ENCODE results near the gene JOSD1. TPM values are rescaled to one million over a fixed set of nuclear protein-coding genes. Genes with fewer than 3 reads are reported as not detected.
"Not testable (repeated sequence)": the region's sequence is repeated elsewhere in the genome, so short reads cannot be mapped to it uniquely, and the experiment has no call there.

The JOSD1 gene
- total and polyA plus RNA-seq, 5 experiments from 2014 or later = 6.7 to 52.6 (median 8.2) TPM

DNA sequence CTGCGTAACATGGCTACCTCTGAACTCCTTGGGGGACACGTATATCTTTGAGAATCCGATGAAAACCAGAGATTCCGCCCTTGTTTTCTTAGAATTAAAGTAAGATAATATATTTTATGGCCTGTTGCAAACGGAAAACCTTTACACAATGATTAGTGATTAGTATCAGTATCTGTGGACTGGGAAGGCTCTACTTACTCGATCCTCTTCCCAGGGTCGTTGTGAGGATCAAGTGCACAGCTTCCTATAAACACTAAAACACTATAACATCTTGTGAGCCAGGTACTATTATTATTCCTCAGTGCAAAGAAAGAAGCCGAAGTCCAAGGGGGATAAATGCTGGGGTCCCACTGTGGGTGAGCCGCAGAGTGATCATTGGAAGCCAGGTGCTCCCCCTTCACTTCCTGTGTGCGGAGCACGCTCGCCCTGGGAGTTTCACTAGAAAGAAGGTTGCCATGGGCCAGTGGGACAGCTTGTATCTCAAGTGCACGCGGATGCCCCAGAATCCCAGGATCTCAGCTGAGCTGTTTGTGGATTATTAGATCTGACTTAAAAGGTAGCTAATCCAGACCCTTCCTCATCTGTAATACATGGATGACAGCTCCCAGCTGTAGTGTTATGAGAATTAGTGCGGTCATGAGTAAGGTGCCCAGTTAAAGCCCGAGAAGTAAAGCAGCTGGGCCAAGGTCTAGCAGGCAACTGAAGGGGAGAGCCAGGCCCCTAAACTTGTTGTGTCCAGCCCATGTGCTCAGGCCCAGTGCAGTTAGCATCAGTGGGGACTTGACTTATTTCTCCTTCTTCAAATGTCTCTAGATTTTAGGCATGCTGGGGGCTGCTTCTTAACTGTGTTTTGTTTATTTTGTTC is 43.5 kb downstream of the JOSD1 start:
- ATAC-seq = peak; percentile 29 to 34
- Mint-ChIP-seq H3K27ac (peak overlapping the region; percentile 93 to 100 (median 99)), H3K27me3 (no peaks in the 10 kb centered on the region), H3K4me1 (peaks cover 6 to 23% (median 14%) of the 10 kb centered on the region in 4 donors), H3K4me3 (peak overlapping the region; percentile 90 to 99 (median 96)), H3K9me3 (no peaks in the 10 kb centered on the region), H3K36me3 (peaks cover 0 to 8% (median 0%) of the 10 kb centered on the region in 3 donors)
- peak in 8 of 10 donors; percentile 5 to 64 (median 24) for DNase-seq
- POLR2A ChIA-PET = interaction anchor here (0.6 to 2.1 kb wide), 6 partner anchors 21 to 75 kb away, joined by 3 to 18 read pairs (median 4); partner anchors contain the start of genes GTPBP1 and TOMM22

DNA sequence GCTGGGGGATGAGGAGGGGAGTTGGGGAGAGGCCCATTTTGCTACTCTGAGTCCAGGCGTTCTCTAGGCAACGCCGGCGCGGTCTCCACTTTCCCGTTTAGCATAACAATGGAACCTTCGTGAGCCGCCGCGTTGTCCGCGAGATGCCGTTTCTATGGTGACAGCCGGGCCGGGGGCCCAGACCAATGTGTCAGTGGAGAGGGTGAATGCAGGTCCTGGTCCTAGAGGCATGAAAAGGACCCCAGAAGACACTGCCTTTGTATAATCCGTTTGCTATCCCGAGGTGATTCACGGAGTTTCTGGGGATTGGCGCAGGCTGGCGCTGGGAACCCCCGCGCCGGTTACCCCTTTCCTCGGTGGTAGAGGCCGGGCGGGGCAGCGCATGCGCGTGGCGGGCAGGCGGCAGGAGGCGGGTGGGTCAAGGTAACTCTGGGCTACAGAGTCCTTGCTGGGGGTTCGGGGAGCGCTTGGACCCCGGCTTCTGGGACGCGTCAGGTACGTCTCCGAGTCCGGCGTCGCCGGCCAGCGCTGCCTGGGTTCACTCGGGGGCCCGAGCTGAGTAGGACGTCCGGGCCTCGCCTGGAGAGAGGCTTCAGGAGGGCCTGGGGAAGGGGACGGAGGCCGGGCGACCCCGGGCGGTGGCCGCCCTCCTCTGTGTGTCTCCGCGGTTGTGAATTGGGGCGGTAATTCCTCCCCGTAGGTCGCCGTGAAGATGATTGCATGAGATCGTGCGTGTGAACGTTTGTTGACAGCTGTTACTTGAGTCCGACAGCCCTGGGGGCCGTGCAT is 44.3 kb downstream of the JOSD1 start, which contains the start of the genes CBY1 and FAM227A:
CBY1 (plus strand) TSS at position 383 of the 789 bp plus-strand sequence. CDS start 11,417 bp downstream, outside the sequence.
FAM227A (minus strand) TSS at position 137 of the 789 bp plus-strand sequence. CDS start 6,224 bp downstream, outside the sequence.
- Mint-ChIP-seq H3K9me3 (no peaks in the 10 kb centered on the region), H3K36me3 (peaks cover 0 to 3% (median 0%) of the 10 kb centered on the region in 3 donors), H3K27ac (peak within 1 kb of the TSS; percentile 93 to 100 (median 99)), H3K4me1 (peaks cover 6 to 23% (median 14%) of the 10 kb centered on the region in 4 donors), H3K27me3 (no peaks in the 10 kb centered on the region), H3K4me3 (peak within 1 kb of the TSS; percentile 90 to 99 (median 96))
- POLR2A ChIA-PET = interaction anchor here (1.1 to 2.1 kb wide), 5 partner anchors 25 to 76 kb away, joined by 4 to 18 read pairs (median 4); partner anchors contain the start of genes GTPBP1 and TOMM22
- ATAC-seq = peak; percentile 82 to 83
- peak; percentile 73 to 98 (median 87) for DNase-seq

DNA sequence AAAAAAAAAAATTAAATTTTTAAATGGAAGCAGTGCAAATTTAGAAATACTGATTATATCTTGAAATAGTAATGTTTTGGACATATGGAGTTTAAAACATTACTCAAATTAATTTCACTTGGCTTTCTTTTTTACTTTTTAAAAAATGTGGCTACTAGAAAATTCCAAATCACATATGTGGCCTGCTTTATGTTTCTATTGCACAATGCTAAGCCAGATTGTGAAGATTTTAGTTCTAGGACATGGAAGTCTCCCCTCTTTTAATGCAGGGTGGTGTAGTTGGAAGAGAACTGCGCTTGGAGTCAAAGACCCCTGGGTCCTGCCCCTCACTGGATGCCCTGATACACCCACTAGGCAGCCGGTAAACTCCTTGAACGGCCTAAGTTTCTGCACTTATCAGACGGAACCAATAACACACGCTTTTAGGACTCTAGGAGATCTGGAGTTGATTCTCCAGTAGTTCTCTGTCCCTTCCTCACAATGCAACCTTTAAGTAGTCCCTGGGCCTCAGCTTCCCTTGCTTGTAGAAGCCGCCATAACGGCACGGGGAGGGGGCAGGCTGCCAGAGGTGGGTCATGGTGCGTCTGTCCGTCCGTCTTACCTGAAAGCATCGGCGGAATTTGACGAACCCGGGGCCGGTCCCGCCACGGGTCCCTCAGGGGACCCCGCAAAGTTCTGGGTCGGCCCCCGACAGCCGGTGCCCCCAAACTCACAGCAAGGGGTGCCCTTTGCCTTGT is 45.1 kb downstream of the JOSD1 start:
- Mint-ChIP-seq H3K9me3 (no peaks in the 10 kb centered on the region), H3K27ac (peak overlapping the region; percentile 93 to 100 (median 99)), H3K4me3 (peak overlapping the region; percentile 90 to 99 (median 96)), H3K36me3 (peaks cover 0 to under 1% (median 0%) of the 10 kb centered on the region in 3 donors), H3K4me1 (peaks cover 6 to 23% (median 13%) of the 10 kb centered on the region in 4 donors), H3K27me3 (no peaks in the 10 kb centered on the region)
- ATAC-seq (no peak), DNase-seq (no peak)
- POLR2A ChIA-PET = interaction anchor here (2.1 kb wide), 1 partner anchor 26 kb away, joined by 18 read pairs; the partner anchor contains the start of gene TOMM22

DNA sequence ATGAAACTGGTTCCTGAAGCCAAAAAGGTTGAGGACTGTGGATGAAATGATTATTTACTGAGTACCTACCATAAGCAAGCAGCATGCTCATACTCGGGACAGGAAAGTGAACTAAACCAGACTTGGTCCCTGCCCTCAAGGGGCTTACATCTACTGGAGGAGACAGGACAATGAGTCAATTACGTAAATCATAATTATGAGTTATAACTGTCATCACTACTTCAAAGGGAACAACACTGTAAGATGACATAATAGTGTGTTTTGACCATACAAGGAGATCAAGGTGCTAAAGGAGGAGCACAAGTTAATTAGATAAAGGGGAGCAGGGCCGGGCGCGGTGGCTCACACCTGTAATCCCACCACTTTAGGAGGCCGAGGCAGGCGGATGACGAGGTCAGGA is 47.0 kb downstream of the JOSD1 start:
- no peak for DNase-seq
- Mint-ChIP-seq H3K27me3 (no peaks in the 10 kb centered on the region), H3K9me3 (no peaks in the 10 kb centered on the region), H3K36me3 (no peaks in the 10 kb centered on the region), H3K4me1 (peaks cover 6 to 23% (median 12%) of the 10 kb centered on the region in 4 donors), H3K4me3 (peak overlapping the region in 4 of 10 donors; percentile 15 to 66 (median 36)), H3K27ac (peak overlapping the region in 2 of 10 donors; percentile 64 to 72)
- no peak for ATAC-seq
- POLR2A ChIA-PET = interaction anchor here (0.6 to 0.7 kb wide), 2 partner anchors 85 to 652 kb away, joined by 3 read pairs; no protein-coding TSS in a partner anchor

DNA sequence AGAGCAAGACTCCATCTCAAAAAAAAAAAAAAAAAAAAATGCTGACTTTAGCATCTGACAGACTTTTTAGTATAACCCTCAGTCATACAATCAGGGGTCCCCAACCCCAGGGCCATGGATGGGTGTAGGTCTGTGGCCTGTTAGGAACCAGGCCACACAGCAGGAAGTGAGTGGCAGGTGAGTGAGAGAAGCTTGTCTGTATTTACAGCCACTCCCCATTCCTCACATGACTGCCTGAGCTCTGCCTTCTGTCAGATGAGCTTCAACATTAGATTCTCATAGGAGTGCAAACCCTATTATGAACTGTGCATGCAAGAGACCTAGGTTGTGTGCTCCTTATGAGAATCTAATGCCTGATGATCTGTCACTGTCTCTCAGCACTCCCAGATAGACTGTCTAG is 47.9 kb downstream of the JOSD1 start:
- DNase-seq (no peak), ATAC-seq (no peak)
- H3K27ac Mint-ChIP-seq = peak overlapping the region in 1 of 10 donors; percentile 35
- POLR2A ChIA-PET = no interaction called here
- no peak overlapping the region for H3K4me3 Mint-ChIP-seq
- no peaks in the 10 kb centered on the region for H3K36me3 Mint-ChIP-seq
- peaks cover 0 to 2% (median 0%) of the 10 kb centered on the region in 5 donors for H3K27me3 Mint-ChIP-seq
- no peaks in the 10 kb centered on the region for H3K9me3 Mint-ChIP-seq
- peaks cover 6 to 18% (median 11%) of the 10 kb centered on the region in 4 donors for H3K4me1 Mint-ChIP-seq

DNA sequence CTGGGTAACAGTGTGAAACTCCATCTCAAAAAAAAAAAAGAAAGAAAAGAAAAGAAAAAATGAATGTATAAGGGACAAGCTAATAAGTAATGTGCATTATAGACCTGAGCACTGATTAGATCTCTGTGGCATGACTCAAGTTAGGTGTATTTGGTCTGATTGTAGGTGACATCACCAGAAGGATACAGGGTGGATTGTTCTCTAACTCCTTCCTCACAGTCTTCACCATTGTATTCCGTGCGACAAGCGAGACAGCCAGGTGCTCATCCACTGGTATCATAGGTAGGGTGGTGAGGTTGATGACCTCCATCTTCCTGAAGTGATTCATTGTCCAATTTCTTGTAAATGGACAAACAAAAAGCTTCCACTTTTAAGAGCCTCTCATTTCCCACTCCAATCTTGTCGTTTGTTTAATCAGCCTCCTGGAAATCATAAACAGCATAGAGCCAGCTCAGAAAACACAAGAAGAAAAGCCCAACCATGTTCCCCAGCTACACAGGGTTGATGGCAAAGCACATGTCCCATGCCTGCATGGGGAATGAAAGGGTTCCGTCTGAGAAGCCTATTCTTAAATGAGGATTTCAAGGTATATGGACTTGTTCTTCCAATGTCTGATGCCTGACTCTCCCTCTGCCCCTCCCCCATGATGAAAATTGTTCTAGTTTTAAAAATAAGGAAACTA is 50.8 kb downstream of the JOSD1 start:
- POLR2A ChIA-PET = no interaction called here
- no peaks in the 10 kb centered on the region for H3K36me3 Mint-ChIP-seq
- H3K27ac Mint-ChIP-seq = peak overlapping the region in 1 of 10 donors; percentile 56
- H3K4me1 Mint-ChIP-seq = peaks cover 0 to 3% (median 0%) of the 10 kb centered on the region in 4 donors
- peaks cover 0 to 4% (median 0%) of the 10 kb centered on the region in 5 donors for H3K27me3 Mint-ChIP-seq
- no peak overlapping the region for H3K4me3 Mint-ChIP-seq
- H3K9me3 Mint-ChIP-seq = no peaks in the 10 kb centered on the region
- DNase-seq (no peak), ATAC-seq (no peak)

DNA sequence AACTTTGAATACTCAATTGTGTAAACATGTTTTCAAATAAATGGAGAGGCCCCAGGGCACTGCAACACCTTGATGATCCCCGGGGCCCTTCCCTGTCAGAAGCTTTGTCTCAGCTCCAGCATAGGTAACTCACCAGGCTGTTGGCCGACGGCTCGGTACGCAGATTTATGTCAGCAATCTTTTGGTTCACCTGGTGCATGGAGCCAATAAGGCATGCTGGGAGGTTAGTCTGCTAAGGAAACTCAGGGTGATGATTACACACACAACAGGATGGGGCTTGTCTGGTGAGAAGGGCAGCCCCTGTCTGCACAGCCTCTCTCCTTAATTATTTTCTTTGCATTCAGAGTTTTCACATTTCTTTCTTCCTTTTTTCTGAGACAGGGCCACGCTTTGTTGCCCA is 55.3 kb downstream of the JOSD1 start:
- DNase-seq (no peak), ATAC-seq (no peak)
- H3K27me3 Mint-ChIP-seq = peaks cover 0 to 9% (median 0%) of the 10 kb centered on the region in 5 donors
- no peaks in the 10 kb centered on the region for H3K9me3 Mint-ChIP-seq
- no peak overlapping the region for H3K4me3 Mint-ChIP-seq
- POLR2A ChIA-PET = no interaction called here
- H3K4me1 Mint-ChIP-seq = no peaks in the 10 kb centered on the region
- no peaks in the 10 kb centered on the region for H3K36me3 Mint-ChIP-seq
- no peak overlapping the region for H3K27ac Mint-ChIP-seq

DNA sequence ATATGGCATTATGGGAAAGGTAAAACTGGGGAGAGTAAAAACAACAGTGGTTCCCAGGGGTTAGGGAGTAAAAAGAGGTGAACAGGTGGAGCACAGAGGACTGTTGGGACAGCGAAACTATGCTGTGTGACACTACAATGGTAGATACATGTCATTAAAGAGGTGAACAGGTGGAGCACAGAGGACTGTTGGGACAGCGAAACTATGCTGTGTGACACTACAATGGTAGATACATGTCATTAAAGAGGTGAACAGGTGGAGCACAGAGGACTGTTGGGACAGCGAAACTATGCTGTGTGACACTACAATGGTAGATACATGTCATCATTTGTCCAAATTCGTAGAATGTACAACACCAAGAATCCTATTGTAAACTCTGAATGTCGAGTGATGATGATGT is 56.5 kb downstream of the JOSD1 start:
- H3K9me3 Mint-ChIP-seq, H3K4me1 Mint-ChIP-seq, H3K4me3 Mint-ChIP-seq, H3K27ac Mint-ChIP-seq, DNase-seq, H3K27me3 Mint-ChIP-seq, ATAC-seq, H3K36me3 Mint-ChIP-seq, POLR2A ChIA-PET: not testable (repeated sequence)

DNA sequence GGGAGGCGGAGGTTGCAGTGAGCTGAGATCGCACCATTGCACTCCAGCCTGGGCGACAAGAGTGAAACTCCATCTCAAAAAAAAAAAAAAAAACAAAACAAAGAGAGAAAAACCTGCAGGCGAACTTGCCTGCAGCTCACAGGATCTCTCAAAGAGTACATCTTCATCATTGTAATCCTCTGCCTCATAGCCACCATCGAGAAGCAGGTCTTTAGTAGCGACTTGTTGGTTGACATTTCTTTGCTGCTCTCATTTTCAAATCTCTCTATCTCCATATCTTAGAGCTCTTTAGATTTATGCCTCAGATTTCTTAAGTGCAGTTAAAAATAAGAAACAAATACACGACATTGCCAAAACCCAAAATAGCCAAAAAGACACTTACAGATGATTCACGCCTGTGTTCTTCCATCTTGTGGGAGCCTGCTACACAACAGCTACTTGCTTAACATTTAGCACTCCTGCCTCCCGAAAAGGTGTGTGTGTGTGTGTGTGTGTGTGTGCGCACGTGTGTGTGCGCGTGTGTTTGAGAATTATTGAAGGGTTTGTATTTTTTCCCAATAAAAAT is 59.2 kb downstream of the JOSD1 start:
- POLR2A ChIA-PET = interaction anchor here (0.7 kb wide), 1 partner anchor 29 kb away, joined by 5 read pairs; no protein-coding TSS in a partner anchor

DNA sequence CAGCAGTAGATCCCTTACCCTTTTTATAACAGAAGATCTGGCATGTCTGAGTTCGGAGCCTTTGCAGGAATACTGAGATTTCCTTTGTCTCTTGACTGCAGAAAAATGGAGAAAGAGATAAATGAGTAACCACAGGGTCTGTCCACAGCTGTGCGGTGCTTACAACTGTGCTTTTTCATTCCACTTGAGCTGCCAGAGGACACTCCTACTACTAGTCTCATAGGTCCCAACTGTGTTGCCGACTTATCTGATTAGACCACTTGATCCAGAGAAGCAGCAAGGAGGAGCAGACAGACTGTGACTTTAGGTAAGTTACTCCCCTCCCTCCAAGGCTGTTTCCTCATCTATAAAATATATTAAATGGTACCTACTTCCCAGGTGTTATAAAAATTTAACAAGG is 62.0 kb downstream of the JOSD1 start:
- no peak for ATAC-seq
- POLR2A ChIA-PET = interaction anchor here (1.0 kb wide), 1 partner anchor 10 kb away, joined by 4 read pairs; no protein-coding TSS in a partner anchor
- Mint-ChIP-seq H3K4me1 (no peaks in the 10 kb centered on the region), H3K4me3 (no peak overlapping the region), H3K27ac (no peak overlapping the region), H3K27me3 (peaks cover 0 to 8% (median 0%) of the 10 kb centered on the region in 5 donors), H3K36me3 (no peaks in the 10 kb centered on the region), H3K9me3 (no peaks in the 10 kb centered on the region)
- no peak for DNase-seq

More for the DNA sequence above, 59.2 kb downstream of the JOSD1 start:
- ATAC-seq (no peak), DNase-seq (no peak)
- Mint-ChIP-seq H3K9me3 (no peaks in the 10 kb centered on the region), H3K36me3 (no peaks in the 10 kb centered on the region), H3K27ac (no peak overlapping the region), H3K27me3 (peaks cover 0 to 8% (median 0%) of the 10 kb centered on the region in 5 donors), H3K4me1 (no peaks in the 10 kb centered on the region), H3K4me3 (no peak overlapping the region)

DNA sequence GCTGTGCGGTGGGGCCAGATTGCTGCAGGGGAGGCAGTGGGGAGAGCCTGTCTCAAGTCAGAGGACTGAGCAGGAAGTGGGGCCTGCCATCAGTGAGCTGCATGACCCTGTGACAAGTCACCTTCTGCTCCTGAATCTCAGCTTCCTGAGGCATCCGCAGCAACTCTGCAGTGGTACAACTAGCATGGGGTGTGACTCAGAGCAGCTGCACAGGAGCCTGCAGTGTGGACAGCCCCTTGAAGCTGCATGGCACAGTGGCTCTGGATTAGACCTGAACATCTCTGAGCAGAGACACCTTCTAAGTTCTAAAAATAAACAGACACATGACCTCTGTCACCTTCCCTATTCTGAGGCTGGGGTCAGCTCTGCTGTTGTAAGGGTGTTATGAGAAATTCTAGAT is 62.5 kb downstream of the JOSD1 start:
- H3K27ac Mint-ChIP-seq = no peak overlapping the region
- H3K27me3 Mint-ChIP-seq = peaks cover 0 to 8% (median 0%) of the 10 kb centered on the region in 5 donors
- H3K36me3 Mint-ChIP-seq = no peaks in the 10 kb centered on the region
- no peaks in the 10 kb centered on the region for H3K9me3 Mint-ChIP-seq
- ATAC-seq (no peak), DNase-seq (no peak)
- no peak overlapping the region for H3K4me3 Mint-ChIP-seq
- H3K4me1 Mint-ChIP-seq = no peaks in the 10 kb centered on the region
- POLR2A ChIA-PET = interaction anchor here (1.0 kb wide), 1 partner anchor 11 kb away, joined by 4 read pairs; no protein-coding TSS in a partner anchor

Data from naive thymus-derived CD8-positive, alpha-beta T cell (primary cell).